A673 (cell line): ENCODE results near the gene SLCO3A1. TPM values are rescaled to one million over a fixed set of nuclear protein-coding genes. Genes with fewer than 3 reads are reported as not detected.

Experiments
- BruUV-seq: library from RNA; stranded (reverse); fragments of 400-500 nt; replicated peaks from 2 replicates; lab custom pipeline; 2021; lab: Mats Ljungman, UMichigan
- CTCF ChIA-PET: fragments of 300-600 bp; sonication (Branson Sonifier 250); formaldehyde crosslinking; loops from one replicate; lab custom pipeline; 2022; ENCODE audit warnings: antibody characterized with exemption; lab: Charles Lee
- POLR2A ChIA-PET: fragments of 300-600 bp; sonication (Branson Sonifier 250); formaldehyde crosslinking; loops from one replicate; lab custom pipeline; 2022; ENCODE audit warnings: antibody characterized with exemption; ENCODE audit not compliant: low non-redundant PET; lab: Charles Lee
- DNase-seq: peaks from one replicate; pipeline ENCODE4 v3.0.0-alpha.2; 2015; ENCODE audit warnings: low spot score
- H3K27ac ChIP-seq: fragments of 200-600 bp; sonication (generic); 2 replicates; pipeline ENCODE4 v1.5.1; 2016; ENCODE audit warnings: mixed run types, low read depth, mild to moderate bottlenecking, mixed read lengths, antibody characterized with exemption, low read length; ENCODE audit not compliant: poor library complexity, severe bottlenecking
- H3K27me3 ChIP-seq: fragments of 200-600 bp; sonication (generic); replicated peaks from 2 replicates; pipeline ENCODE4 v1.6.1; 2017; ENCODE audit warnings: mixed run types, low read depth, mild to moderate bottlenecking, mixed read lengths, antibody characterized with exemption, low read length; ENCODE audit not compliant: insufficient read depth, poor library complexity
- H3K36me3 ChIP-seq: fragments of 200-600 bp; sonication (generic); 2 replicates; pipeline ENCODE4 v1.6.1; 2016; ENCODE audit warnings: mixed run types, mild to moderate bottlenecking, mixed read lengths, antibody characterized with exemption, low read length; ENCODE audit not compliant: insufficient read depth, poor library complexity, severe bottlenecking
- H3K4me1 ChIP-seq: fragments of 200-600 bp; sonication (generic); 2 replicates; pipeline ENCODE4 v1.6.1; 2017; ENCODE audit warnings: mixed run types, mild to moderate bottlenecking, mixed read lengths, antibody characterized with exemption, low read length; ENCODE audit not compliant: insufficient read depth, poor library complexity, severe bottlenecking
- H3K4me3 ChIP-seq: fragments of 200-600 bp; sonication (generic); 2 replicates; pipeline ENCODE4 v1.5.1; 2016; ENCODE audit warnings: low read depth, mixed run types, mild to moderate bottlenecking, mixed read lengths, low read length; ENCODE audit not compliant: poor library complexity, severe bottlenecking
- H3K9me3 ChIP-seq: fragments of 200-600 bp; sonication (generic); 2 replicates; pipeline ENCODE4 v1.6.1; 2016; ENCODE audit warnings: mixed run types, low read depth, mild to moderate bottlenecking, mixed read lengths, antibody characterized with exemption, low read length; ENCODE audit not compliant: poor library complexity, severe bottlenecking
- EZH2 ChIP-seq: fragments of 200-600 bp; sonication (generic); IDR thresholded peaks from 2 replicates; pipeline ENCODE4 v1.6.1; 2017; ENCODE audit warnings: borderline replicate concordance, low read depth, mild to moderate bottlenecking, mixed read lengths, antibody characterized with exemption, low read length; ENCODE audit not compliant: poor library complexity, severe bottlenecking
- intact Hi-C: fragments of 100-400 bp; cut with micrococcal nuclease; formaldehyde crosslinking; loops from one replicate; pipeline ENCODE4 v1.10.0; 2022; ENCODE audit not compliant: unreplicated experiment
- total RNA-seq: library from RNA; stranded (reverse); gene quantifications from 2 replicates; pipeline ENCODE4 v1.2.3, GENCODE V29; 2021
- TF ChIP-seq, protein P1 (sequence below): fragments of 300-800, 200-600 bp; sonication (generic); conservative IDR thresholded peaks from 2 replicates; pipeline ENCODE4 v1.5.1; 2017; ENCODE audit warnings: low read depth, mild to moderate bottlenecking, antibody characterized with exemption, low read length, moderate library complexity, mixed read lengths

The SLCO3A1 gene
- total RNA-seq, 1 experiment from 2014 or later: 16.6 TPM

DNA sequence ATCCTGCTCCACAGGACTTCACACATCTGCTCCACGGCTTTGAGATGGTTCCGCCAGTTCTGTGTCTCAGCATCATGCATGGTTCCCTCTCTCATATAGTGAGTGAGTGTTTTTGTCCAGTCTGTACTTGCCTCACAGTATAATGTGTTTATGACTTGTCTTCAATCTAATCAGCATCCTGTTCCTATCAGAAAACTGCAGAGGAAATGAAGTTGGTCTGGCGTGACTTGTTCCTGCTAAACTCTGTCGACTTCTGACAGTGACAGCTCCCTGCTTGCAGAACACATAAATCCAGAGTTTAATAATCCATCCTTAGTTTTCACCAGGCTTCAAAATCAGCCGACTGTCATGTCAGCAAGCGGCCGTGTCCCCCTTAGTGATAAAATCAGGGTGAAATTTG is 222.3 kb downstream of the SLCO3A1 start:
- no peak for DNase-seq
- H3K36me3 ChIP-seq: no peaks in the 10 kb centered on the region
- no peaks in the 10 kb centered on the region for H3K9me3 ChIP-seq
- no peaks in the 10 kb centered on the region for H3K27me3 ChIP-seq
- H3K4me1 ChIP-seq: peaks cover 10% of the 10 kb centered on the region
- BruUV-seq: no TSS peak
- no peak overlapping the region for H3K27ac ChIP-seq
- no peak overlapping the region for H3K4me3 ChIP-seq
- intact Hi-C loops: loop anchor here (2.0 to 10.0 kb wide), 2 partner anchors 101 to 369 kb away; no protein-coding TSS in a partner anchor
- no peak for TF ChIP-seq EZH2
- TF ChIP-seq, protein P1, sequence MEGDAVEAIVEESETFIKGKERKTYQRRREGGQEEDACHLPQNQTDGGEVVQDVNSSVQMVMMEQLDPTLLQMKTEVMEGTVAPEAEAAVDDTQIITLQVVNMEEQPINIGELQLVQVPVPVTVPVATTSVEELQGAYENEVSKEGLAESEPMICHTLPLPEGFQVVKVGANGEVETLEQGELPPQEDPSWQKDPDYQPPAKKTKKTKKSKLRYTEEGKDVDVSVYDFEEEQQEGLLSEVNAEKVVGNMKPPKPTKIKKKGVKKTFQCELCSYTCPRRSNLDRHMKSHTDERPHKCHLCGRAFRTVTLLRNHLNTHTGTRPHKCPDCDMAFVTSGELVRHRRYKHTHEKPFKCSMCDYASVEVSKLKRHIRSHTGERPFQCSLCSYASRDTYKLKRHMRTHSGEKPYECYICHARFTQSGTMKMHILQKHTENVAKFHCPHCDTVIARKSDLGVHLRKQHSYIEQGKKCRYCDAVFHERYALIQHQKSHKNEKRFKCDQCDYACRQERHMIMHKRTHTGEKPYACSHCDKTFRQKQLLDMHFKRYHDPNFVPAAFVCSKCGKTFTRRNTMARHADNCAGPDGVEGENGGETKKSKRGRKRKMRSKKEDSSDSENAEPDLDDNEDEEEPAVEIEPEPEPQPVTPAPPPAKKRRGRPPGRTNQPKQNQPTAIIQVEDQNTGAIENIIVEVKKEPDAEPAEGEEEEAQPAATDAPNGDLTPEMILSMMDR: no peak
- ChIA-PET POLR2A (interaction anchor here (0.6 kb wide), 1 partner anchor 9 kb away, joined by 3 read pairs; no protein-coding TSS in a partner anchor), CTCF (no interaction called here)

DNA sequence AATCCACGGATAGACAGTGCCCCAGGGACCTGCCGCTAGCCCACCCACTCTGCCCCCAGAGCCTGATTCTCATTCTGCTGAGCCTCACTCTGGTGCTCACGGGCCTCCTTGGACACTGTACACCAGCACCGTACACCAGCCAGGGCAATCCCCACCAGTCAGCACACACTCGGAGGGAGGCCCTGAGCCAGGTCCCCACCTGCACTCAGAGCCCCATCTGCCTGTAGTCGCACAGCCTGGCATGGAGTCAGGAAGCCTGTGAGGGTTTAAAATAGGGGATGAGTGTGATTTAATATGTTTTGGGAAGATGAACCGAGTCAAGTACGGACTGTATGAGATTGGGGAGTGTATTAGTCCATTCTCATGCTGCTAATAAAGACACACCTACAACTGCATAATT is 223.0 kb downstream of the SLCO3A1 start:
- intact Hi-C loops: loop anchor here (2.0 to 10.0 kb wide), 2 partner anchors 102 to 370 kb away; no protein-coding TSS in a partner anchor
- Histone ChIP-seq H3K9me3 (no peaks in the 10 kb centered on the region), H3K4me3 (no peak overlapping the region), H3K36me3 (no peaks in the 10 kb centered on the region), H3K27ac (no peak overlapping the region), H3K4me1 (peaks cover 10% of the 10 kb centered on the region), H3K27me3 (no peaks in the 10 kb centered on the region)
- CTCF ChIA-PET: no interaction called here
- BruUV-seq: no TSS peak
- TF ChIP-seq, protein P1: no peak
- no peak for TF ChIP-seq EZH2
- POLR2A ChIA-PET: no interaction called here
- DNase-seq: no peak

DNA sequence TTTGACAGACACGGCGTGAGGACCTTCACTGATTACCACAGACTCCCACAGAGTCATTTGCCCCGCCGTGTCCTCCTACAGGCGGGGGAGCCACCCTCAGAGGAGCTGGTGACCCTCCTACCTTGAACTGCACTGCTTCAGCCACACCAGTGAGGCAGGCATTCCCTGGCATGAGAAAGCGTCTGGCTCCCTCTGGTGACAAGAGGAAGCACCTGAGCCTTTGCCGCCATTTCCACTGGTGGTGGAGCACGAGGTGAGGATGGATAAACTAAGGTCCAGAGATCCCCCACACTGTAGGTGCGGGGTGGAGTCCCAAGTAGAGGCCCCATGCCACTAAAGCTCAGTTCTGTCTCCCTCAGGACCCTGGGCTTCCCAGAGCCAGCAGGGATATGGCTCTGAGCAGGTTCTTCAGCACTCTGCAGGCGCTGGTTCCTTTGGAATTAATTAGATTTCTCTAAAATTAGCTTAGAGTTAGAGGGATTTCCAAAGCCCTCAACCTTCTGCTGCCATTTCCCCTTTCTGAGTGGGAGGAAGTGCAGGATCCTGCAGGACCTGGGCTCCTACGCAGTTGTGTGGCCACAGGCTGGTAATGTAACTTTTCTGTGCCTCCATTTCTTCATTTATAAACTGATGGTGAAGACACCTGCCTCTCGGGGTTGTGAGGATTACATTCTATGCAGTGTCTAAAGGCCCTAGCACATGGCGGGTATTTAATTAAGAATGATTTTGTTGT is 224.0 kb downstream of the SLCO3A1 start:
- POLR2A ChIA-PET: interaction anchor here (0.6 kb wide), 1 partner anchor 722 kb away, joined by 3 read pairs; no protein-coding TSS in a partner anchor
- DNase-seq: peak; percentile 76

More for the DNA sequence above, 224.0 kb downstream of the SLCO3A1 start:
- no peak overlapping the region for H3K4me3 ChIP-seq
- BruUV-seq: no TSS peak
- no peaks in the 10 kb centered on the region for H3K36me3 ChIP-seq
- CTCF ChIA-PET: interaction anchor here (0.6 to 1.0 kb wide), 2 partner anchors 12 to 371 kb away, joined by 3 read pairs; no protein-coding TSS in a partner anchor
- TF ChIP-seq EZH2: no peak
- TF ChIP-seq, protein P1: peak; percentile 78
- no peaks in the 10 kb centered on the region for H3K27me3 ChIP-seq
- H3K9me3 ChIP-seq: no peaks in the 10 kb centered on the region
- intact Hi-C loops: loop anchor here (2.0 to 10.0 kb wide), 2 partner anchors 103 to 371 kb away; no protein-coding TSS in a partner anchor
- H3K27ac ChIP-seq: no peak overlapping the region
- H3K4me1 ChIP-seq: peaks cover 16% of the 10 kb centered on the region
